OCI-M1 (cell line): ENCODE measurements around the gene CTSL.
"Not testable (repeated sequence)": the region's sequence is repeated elsewhere in the genome, so short reads cannot be mapped to it uniquely, and the experiment has no call there.

Experiments used
- DNase-seq: peaks from one replicate; lab custom pipeline; 2025; lab: John Stamatoyannopoulos, UW

CTSL gene

DNA sequence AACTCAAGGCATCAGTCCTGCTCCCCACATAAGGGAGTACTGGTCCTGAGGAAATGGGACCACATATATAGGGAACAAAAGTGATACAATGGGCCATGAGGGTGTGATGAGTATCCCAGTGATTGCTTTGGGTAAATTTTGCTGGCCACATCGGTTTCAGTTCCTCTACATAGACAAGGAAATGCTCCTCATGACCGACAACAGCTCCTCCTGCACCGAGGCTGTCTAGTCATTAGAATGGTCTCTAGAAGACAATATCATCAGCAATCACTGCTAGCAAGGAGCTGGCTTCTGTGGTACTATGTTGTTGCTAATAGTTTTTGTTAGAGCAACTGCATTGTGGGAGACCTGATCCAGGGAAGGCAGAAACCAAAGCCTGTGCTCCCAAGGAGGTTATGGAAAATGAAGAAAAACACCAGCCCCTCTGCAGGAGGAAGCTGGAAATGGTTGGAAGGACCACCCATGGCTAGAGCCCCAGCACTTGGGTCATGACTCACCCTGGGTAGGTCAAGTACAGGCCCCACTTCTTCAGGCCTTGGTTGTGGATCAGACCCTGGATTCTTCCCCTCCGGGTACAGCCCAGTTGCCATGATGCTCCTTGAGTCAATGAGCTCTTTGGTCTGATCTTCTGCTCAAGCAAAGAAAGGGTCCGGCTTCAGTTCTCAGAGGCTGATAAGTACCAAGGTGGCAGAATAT, 3.4 kb upstream of the CTSL start:
- no peak for DNase-seq

DNA sequence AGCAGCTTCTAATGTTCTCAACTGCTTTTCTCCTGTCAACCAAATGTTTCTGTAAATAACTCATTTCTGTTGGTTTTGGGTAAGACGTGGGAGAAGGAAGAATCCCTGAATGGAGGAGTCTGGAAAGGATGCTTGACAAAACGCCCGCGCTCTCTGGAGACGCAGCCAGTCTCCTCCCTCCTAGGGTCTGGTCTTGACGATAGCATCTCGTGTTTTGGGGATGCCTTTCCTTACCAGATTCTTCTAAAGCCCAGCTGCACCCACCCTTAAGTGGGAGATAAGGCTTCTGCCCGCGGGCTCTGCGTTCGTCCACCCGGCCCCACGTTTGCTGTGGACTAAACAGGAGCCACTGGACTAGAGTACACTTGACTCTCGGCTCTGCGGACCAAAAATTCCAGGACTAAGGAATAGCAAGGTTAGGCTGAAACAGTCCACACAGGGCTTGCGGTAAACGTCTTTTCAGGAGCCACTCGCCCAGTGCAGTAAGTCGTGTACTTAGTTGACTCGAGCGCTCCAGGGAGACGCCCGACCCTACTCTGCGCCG, 491 bp upstream of the CTSL start:
- peak; percentile 61 for DNase-seq

DNA sequence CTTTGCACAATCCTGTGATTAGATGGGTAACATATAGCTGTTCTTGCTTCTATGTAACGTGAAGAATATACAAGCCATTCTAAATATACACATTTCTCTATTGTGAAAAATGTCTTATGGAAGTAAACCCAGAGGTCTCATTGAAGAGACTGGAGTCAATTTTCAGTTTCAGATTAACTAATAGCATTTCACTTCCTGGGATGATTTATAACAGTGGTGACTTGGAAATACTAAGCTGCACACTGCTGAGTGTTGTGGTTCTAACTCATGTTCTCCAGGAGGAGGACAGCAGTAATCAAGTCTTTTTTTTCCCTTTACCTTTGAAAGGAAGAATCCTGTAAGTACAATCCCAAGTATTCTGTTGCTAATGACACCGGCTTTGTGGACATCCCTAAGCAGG, 3.3 kb downstream of the CTSL start:
- no peak for DNase-seq

DNA sequence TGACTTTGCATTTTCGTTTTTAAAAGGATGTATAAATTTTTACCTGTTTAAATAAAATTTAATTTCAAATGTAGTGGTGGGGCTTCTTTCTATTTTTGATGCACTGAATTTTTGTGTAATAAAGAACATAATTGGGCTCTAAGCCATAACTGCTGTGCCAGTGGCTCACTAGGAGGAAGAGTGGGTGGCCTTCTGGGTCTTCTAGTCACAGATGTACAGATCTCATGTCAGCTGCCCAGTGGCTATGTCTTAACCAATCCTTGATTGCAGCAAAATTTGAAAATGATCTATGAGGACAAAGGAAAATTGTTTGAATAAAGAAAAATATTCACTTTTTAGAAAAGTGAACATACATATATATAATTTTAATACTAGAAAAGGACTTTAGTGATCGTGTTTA, 5.4 kb downstream of the CTSL start:
- DNase-seq = no peak

GRCh38 chr9:87732344-87732743, 6.4 kb downstream of the CTSL start:
- DNase-seq = no peak

- DNase-seq = no peak
Observed at GRCh38 chr9:87732756-87733155, 6.8 kb downstream of the CTSL start.

DNA sequence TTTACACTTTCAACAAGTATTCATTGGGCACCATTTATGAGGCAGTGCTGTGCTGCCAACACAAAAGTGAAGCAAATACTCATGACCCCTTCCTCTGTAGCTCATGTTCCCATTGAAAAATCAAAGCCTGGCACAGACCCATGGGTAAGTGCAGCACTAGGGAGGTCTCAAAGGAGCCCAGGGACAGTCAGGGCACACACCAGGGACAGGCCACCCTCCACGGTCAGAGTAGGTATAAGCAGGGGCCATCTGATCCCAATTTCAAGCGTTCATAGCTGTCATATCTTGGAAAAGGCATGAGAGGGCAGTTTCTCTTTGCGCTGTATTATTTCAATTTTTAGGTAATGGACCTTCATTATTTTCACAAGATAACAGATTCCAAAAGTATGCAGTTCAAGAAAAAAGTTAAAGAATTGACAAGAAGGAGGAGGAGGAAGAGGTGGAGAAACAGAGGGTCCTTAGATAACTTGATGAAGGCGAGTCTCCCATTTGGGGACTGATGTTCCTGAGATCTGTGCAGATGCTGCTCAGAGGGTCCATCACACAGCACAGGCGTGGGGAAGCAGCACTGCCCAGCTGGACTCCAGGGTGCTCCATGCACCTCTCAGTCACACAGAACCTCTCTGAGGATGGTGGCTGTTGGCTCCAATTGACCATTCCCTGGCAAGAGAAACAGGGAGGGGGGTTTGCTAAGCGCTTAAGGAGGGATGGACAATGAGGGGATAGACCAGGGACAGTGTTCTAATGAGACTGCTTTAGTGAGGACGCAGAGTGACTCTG, 7.5 kb downstream of the CTSL start:
- DNase-seq = no peak

- DNase-seq = no peak
Observed at GRCh38 chr9:87734106-87734505, 8.2 kb downstream of the CTSL start.

DNA sequence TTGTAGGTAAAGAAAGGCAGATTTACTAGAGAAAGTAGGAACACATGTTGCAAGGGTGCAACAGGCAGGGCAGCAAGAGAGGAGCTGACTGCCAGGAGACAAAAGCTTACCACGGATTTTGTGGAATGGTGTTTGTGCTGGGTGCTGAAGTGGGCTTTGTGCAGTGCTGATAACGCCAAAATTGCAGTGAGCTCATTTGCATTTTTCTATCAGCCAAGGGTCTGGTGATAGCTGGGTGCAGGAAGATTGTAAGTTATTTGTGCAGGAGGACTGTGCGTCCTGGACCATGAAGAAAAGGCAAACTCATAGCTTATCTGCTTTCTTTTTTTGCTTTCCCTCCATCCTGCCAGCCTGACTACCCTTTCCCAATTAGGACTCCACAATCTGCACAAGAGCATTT, 13.6 kb downstream of the CTSL start:
- DNase-seq = no peak

DNA sequence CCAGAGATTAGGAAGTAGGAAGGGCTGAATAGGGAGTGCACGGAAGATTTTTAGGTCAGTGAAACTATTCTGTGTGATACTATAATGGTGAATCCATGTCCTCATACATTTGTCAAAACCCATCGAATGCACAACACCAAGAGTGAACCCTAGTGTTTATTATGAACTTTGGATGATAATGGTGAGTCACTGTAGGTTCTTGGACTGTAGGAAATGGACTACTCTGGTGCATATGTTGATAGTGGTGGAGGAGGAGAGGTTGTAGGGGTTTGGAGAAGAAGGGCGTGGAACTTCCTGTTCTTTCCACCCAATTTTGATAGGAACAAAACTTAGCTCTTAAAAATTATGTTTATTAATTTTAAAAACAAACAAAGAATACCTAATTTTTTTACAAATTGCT, 14.3 kb downstream of the CTSL start:
- no peak for DNase-seq

- DNase-seq = no peak
Observed at GRCh38 chr9:87741326-87741725, 15.4 kb downstream of the CTSL start.

DNA sequence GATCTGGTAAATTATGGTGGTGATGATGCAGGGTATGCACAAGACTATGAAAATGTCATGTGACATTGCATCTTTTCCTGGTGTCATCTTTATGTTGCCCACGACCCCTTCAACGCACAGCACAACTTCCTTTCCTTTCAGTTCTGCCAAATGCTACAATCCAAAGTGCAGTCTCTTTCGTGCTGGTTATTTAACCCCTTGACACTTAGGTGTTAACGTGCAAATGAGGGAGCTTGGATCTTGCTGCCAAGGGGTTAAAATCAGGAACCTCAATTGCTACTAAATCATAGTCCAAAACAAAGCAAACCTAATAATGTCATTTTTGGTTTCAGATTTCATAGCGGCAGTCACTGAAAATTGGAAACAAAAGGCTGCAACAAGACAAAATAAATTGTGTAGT, 16.0 kb downstream of the CTSL start:
- DNase-seq = no peak

GRCh38 chr9:87742813-87743428, 17.0 kb downstream of the CTSL start:
- DNase-seq = no peak

DNA sequence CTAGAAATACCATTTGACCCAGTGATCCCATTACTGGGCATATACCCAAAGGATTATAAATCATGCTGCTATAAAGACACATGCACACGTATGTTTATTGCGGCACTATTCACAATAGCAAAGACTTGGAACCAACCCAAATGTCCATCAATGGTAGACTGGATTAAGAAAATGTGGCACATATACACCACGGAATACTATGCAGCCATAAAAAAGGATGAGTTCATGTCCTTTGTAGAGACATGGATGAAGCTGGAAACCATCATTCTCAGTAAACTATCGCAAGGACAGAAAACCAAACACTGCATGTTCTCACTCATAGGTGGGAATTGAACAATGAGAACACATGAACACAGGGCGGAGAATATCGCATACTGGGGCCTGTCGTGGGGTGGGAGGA, 18.3 kb downstream of the CTSL start:
- not testable (repeated sequence) for DNase-seq

DNA sequence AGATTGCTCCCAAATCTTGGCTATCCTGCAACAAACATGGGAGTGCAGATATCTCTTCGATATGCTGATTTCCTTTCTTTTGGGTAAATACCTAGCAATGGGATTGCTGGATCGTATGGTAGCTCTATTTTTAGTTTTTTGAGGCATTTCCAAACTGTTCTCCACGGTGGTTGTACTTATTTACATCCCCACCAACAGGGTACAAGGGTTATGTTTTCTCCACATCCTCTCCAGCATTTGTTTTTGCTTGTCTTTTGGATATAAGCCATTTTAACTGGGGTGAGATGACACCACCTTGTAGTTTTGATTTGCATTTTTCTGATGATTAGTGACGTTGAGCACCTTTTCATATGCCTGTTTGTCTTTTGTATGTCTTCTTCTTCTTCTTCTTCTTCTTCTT, 20.3 kb downstream of the CTSL start:
- no peak for DNase-seq

- no peak for DNase-seq
Observed at GRCh38 chr9:87748881-87749280, 23.0 kb downstream of the CTSL start.

GRCh38 chr9:87749335-87750035, 23.6 kb downstream of the CTSL start:
- no peak for DNase-seq

DNA sequence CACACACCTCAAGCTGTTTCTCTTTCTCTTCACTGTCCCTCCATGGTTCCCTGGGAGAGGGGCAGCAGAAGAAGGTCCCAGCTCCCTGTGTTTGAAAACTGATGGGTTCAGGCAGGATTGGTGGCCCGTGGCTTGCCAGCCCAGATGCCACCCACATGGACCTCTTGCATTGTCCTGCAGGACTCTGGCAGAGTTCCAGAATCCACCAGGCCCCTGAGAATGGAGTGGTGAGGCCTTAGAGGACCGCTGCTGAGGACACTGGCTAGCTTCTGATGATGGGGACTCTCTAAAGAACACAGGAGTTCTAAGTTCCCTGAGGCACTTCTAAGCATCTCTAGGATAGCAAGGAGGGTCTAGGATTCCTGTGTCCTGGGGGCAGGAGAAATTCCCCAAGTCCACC, 24.8 kb downstream of the CTSL start:
- no peak for DNase-seq

DNA sequence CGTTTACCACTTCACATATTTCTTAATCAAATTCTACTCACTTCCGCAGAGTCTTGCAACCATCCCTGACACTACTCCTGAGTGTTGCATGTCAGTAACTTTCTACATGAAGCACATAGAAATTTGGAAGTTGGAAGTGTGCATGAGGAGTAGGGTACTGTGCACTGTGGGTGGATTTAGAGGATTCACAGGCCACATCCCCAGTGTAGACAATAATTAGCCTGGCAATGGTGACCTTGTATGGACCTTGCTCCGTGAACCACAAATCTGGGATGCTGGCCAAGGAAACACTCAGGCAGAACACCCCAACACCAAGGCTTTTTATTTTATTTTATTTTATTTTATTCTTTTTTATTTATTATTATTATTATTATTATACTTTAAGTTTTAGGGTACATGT, 25.5 kb downstream of the CTSL start:
- no peak for DNase-seq

- DNase-seq = no peak
Observed at GRCh38 chr9:87751868-87752267, 25.9 kb downstream of the CTSL start.

DNA sequence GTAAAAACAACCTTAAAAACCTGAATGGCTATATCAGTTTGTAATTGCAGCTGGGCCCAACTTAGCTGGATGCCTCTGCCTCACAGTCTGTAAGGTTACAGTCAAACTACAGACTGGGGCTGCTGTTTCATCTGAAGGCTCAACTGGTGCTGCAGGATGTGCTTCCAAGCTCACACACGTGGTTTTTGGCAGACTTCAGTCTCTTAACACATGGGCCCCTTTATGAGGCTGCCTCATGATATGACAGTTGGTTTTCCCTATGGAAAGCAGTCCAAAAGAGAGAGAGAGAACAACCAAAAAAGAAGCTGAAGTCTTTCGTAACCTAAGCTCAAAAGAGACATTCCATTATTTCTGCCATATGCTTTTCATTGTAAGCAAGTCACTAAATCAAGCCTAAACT, 27.4 kb downstream of the CTSL start:
- no peak for DNase-seq

DNA sequence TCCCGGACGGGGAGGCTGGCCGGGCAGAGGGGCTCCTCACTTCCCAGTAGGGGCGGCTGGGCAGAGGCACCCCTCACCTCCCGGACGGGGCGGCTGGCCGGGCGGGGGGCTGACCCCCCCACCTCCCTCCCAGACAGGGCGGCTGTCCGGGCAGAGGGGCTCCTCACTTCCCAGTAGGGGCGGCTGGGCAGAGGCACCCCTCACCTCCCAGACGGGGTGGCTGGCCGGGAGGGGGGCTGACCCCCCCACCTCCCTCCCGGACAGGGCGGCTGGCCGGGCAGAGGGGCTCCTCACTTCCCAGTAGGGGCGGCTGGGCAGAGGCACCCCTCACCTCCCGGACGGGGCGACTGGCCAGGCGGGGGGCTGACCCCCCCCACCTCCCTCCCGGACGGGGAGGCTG, 32.4 kb downstream of the CTSL start:
- DNase-seq = not testable (repeated sequence)
